Fibroblast of lung (primary cell): ENCODE results near the gene FBXO34. TPM values are rescaled to one million over a fixed set of nuclear protein-coding genes. Genes with fewer than 3 reads are reported as not detected.

Source experiments
- DNase-seq, 2 donors: peaks; one replicate each; pipeline versions ENCODE4 v3.0.0 to v3.0.0-alpha.2; 2010; ENCODE audit warnings: low read depth in 2 of 2
- H2AFZ ChIP-seq: 2 replicates; pipeline ENCODE4 v1.5.1; 2012; ENCODE audit warnings: low read length, control low read depth, inconsistent platforms
- H3K27ac ChIP-seq: 2 replicates; pipeline ENCODE4 v1.5.1; 2011; ENCODE audit warnings: low read length, control low read depth; ENCODE audit not compliant: insufficient read depth
- H3K27me3 ChIP-seq: 2 replicates; pipeline ENCODE4 v1.5.1; 2011; ENCODE audit warnings: mild to moderate bottlenecking, low read length; ENCODE audit not compliant: control insufficient read depth, insufficient read depth
- H3K36me3 ChIP-seq: 2 replicates; pipeline ENCODE4 v1.5.1; 2011; ENCODE audit warnings: low read length; ENCODE audit not compliant: control insufficient read depth, insufficient read depth
- H3K4me1 ChIP-seq: 2 replicates; pipeline ENCODE4 v1.5.1; 2011; ENCODE audit warnings: low read length; ENCODE audit not compliant: control insufficient read depth, insufficient read depth; ENCODE audit errors: extremely low read depth
- H3K4me2 ChIP-seq: 2 replicates; pipeline ENCODE4 v1.5.1; 2011; ENCODE audit warnings: low read length, control low read depth; ENCODE audit not compliant: insufficient read depth; ENCODE audit errors: extremely low read depth
- H3K4me3 ChIP-seq, 4 experiments: fragments of 200-600 bp in 1 of 4; sonication (generic) in 1 of 4; replicated peaks in 1 of 4; 2 replicates each; pipeline ENCODE4 v1.5.1; 2011 to 2016; ENCODE audit warnings: low read length in 4 of 4, low read depth in 3 of 4, mild to moderate bottlenecking in 3 of 4, control low read depth in 2 of 4, inconsistent platforms in 1 of 4, mixed read lengths in 1 of 4; ENCODE audit not compliant: insufficient read depth in 1 of 4; ENCODE audit errors: control extremely low read depth in 1 of 4
- H3K79me2 ChIP-seq: 2 replicates; pipeline ENCODE4 v1.5.1; 2012; ENCODE audit warnings: mild to moderate bottlenecking, low read length, inconsistent platforms; ENCODE audit not compliant: control insufficient read depth, insufficient read depth
- H3K9ac ChIP-seq: 2 replicates; pipeline ENCODE4 v1.5.1; 2011; ENCODE audit warnings: mild to moderate bottlenecking, low read length, control low read depth; ENCODE audit not compliant: insufficient read depth
- H3K9me3 ChIP-seq: 2 replicates; pipeline ENCODE4 v1.5.1; 2012; ENCODE audit warnings: low read depth, low read length; ENCODE audit not compliant: control insufficient read depth, insufficient read depth
- H4K20me1 ChIP-seq: 2 replicates; pipeline ENCODE4 v1.5.1; 2011; ENCODE audit warnings: low read length; ENCODE audit not compliant: control insufficient read depth, insufficient read depth; ENCODE audit errors: extremely low read depth
- CTCF ChIP-seq, 2 donors: IDR thresholded peaks in 1 of 2; conservative IDR thresholded peaks in 1 of 2; 1 replicate in 1 of 2; 2 replicates in 1 of 2; pipeline ENCODE4 v1.5.1; 2011 to 2012; ENCODE audit warnings: low read length in 2 of 2, control low read depth in 1 of 2, inconsistent platforms in 1 of 2, low read depth in 1 of 2, mild to moderate bottlenecking in 1 of 2
- EZH2 ChIP-seq: IDR thresholded peaks from 2 replicates; pipeline ENCODE4 v1.5.1; 2012; ENCODE audit warnings: low read length, control low read depth, mild to moderate bottlenecking; ENCODE audit errors: missing control alignments
- polyA plus RNA-seq, 2 donors: library from polyadenylated mRNA; depleted of rRNA in 1 of 2; stranded (reverse) in 1 of 2; unstranded in 1 of 2; fragments of >200 nt; gene quantifications; 2 replicates each; pipeline ENCODE4 v1.2.1, GENCODE V29; 2011 to 2012; ENCODE audit warnings: missing spikeins in 1 of 2
- total RNA-seq: library from RNA; depleted of rRNA; stranded (reverse); fragments of >200 nt; gene quantifications from 2 replicates; pipeline ENCODE4 v1.2.1, GENCODE V29; 2014

FBXO34 gene
- total and polyA plus RNA-seq, 2 donors (not counting 1 experiment from before 2014, with no cell fraction given), result 20.8 to 29.1 TPM

GRCh38 chr14:55372423-55372822, 101.2 kb downstream of the FBXO34 start:
- TF ChIP-seq CTCF (conservative IDR thresholded peaks at IDR 0.05 in 1 of 2, IDR thresholded peaks at IDR 0.05 in 1 of 2; ENCODE audit: low read depth in 1 of 2, low read length in 2 of 2) (no peak), EZH2 (no peak)
- Histone ChIP-seq H3K27me3 (no peaks in the 10 kb centered on the region), H3K27ac (no peak overlapping the region), H2AFZ (no peak overlapping the region), H3K36me3 (peaks cover 1% of the 10 kb centered on the region), H3K79me2 (no peaks in the 10 kb centered on the region), H3K4me2 (no peak overlapping the region), H3K9ac (no peak overlapping the region), H3K4me3 (no peak overlapping the region), H3K9me3 (no peaks in the 10 kb centered on the region), H4K20me1 (no peaks in the 10 kb centered on the region), H3K4me1 (no peaks in the 10 kb centered on the region)
- no peak for DNase-seq

GRCh38 chr14:55372825-55373224, 101.6 kb downstream of the FBXO34 start:
- no peak overlapping the region for H3K4me2 ChIP-seq
- peaks cover 1% of the 10 kb centered on the region for H3K36me3 ChIP-seq
- no peaks in the 10 kb centered on the region for H3K27me3 ChIP-seq
- no peak for DNase-seq
- H2AFZ ChIP-seq, result no peak overlapping the region
- no peak overlapping the region for H3K4me3 ChIP-seq
- H3K9me3 ChIP-seq, result no peaks in the 10 kb centered on the region
- no peaks in the 10 kb centered on the region for H4K20me1 ChIP-seq
- H3K79me2 ChIP-seq, result no peaks in the 10 kb centered on the region
- H3K4me1 ChIP-seq, result no peaks in the 10 kb centered on the region
- TF ChIP-seq CTCF (conservative IDR thresholded peaks at IDR 0.05 in 1 of 2, IDR thresholded peaks at IDR 0.05 in 1 of 2; ENCODE audit: low read depth in 1 of 2, low read length in 2 of 2) (no peak), EZH2 (no peak)
- no peak overlapping the region for H3K9ac ChIP-seq
- no peak overlapping the region for H3K27ac ChIP-seq

GRCh38 chr14:55373784-55374705, 102.8 kb downstream of the FBXO34 start:
- Histone ChIP-seq H3K36me3 (no peaks in the 10 kb centered on the region), H3K79me2 (no peaks in the 10 kb centered on the region), H3K27ac (no peak overlapping the region), H3K4me3 (no peak overlapping the region), H3K9me3 (no peaks in the 10 kb centered on the region), H3K4me2 (no peak overlapping the region), H3K4me1 (no peaks in the 10 kb centered on the region), H2AFZ (no peak overlapping the region), H4K20me1 (no peaks in the 10 kb centered on the region), H3K9ac (no peak overlapping the region), H3K27me3 (no peaks in the 10 kb centered on the region)
- DNase-seq, result peak in 1 of 2 donors; percentile 77
- TF ChIP-seq EZH2, result no peak
- no peak for TF ChIP-seq CTCF (conservative IDR thresholded peaks at IDR 0.05 in 1 of 2, IDR thresholded peaks at IDR 0.05 in 1 of 2; ENCODE audit: low read depth in 1 of 2, low read length in 2 of 2)
